Tibial nerve (tissue), 4 donors: Measurements from ENCODE around the gene ZBED1. TPM values are rescaled to one million over a fixed set of nuclear protein-coding genes. Genes with fewer than 3 reads are reported as not detected.

ENCODE experiments used
- DNase-seq, 2 donors: peaks; one replicate each; pipeline ENCODE4 v3.0.0-alpha.2; 2019; ENCODE audit warnings: low spot score in 2 of 2
- H3K27ac ChIP-seq, 4 donors: fragments of 200-600 bp; sonication (generic) in 3 of 4; one replicate each; pipeline ENCODE4 v1.5.1; 2017 to 2019; ENCODE audit warnings: mild to moderate bottlenecking in 1 of 4
- H3K27me3 ChIP-seq, 2 donors: fragments of 200-600 bp; sonication (generic) in 1 of 2; one replicate each; pipeline versions ENCODE4 v1.5.1 to v1.6.0; 2017 to 2019
- H3K36me3 ChIP-seq, 3 donors: fragments of 200-600 bp; sonication (generic); one replicate each; pipeline ENCODE4 v1.5.1; 2018 to 2019
- H3K4me1 ChIP-seq, 4 donors: fragments of 200-600 bp; sonication (generic) in 3 of 4; one replicate each; pipeline ENCODE4 v1.5.1; 2017 to 2019
- H3K4me3 ChIP-seq, 4 donors: fragments of 200-600 bp; sonication (generic) in 3 of 4; one replicate each; pipeline ENCODE4 v1.5.1; 2017 to 2019; ENCODE audit warnings: mild to moderate bottlenecking in 1 of 4, moderate library complexity in 1 of 4
- H3K9me3 ChIP-seq, 4 donors: fragments of 200-600 bp; sonication (generic) in 3 of 4; one replicate each; pipeline ENCODE4 v1.5.1; 2017 to 2019
- CTCF ChIP-seq, 5 experiments: fragments of 200-600 bp in 3 of 5; fragments of 450-650 bp in 2 of 5; sonication (generic) in 3 of 5; IDR thresholded peaks; one replicate each; pipeline ENCODE4 v1.5.1; 2016 to 2019; ENCODE audit warnings: antibody characterized with exemption in 5 of 5, mild to moderate bottlenecking in 3 of 5, moderate library complexity in 2 of 5
- EP300 ChIP-seq, 2 donors: sonication (generic); formaldehyde crosslinking; IDR thresholded peaks; one replicate each; pipeline ENCODE4 v1.6.1; 2017; ENCODE audit warnings: antibody characterized with exemption in 2 of 2, mild to moderate bottlenecking in 1 of 2
- POLR2A ChIP-seq, 2 donors: fragments of 450-650 bp; IDR thresholded peaks; one replicate each; pipeline ENCODE4 v1.6.1; 2017; ENCODE audit warnings: antibody characterized with exemption in 2 of 2, mild to moderate bottlenecking in 2 of 2, moderate library complexity in 2 of 2
- WGBS, 2 donors: methylation state at CpG; one replicate each; pipeline ENCODE4 v1.1.5; 2018; 5-methylcytosine and 5-hydroxymethylcytosine counted together
- total RNA-seq, 4 donors: library from RNA; depleted of rRNA; stranded (reverse); fragments of >200 nt; gene quantifications; one replicate each; pipeline ENCODE4 v1.1.0, GENCODE V29; 2016

ZBED1 gene
- total RNA-seq, 4 donors from 2014 or later: 35.6 to 68.2 (median 48.2) TPM

- H3K27me3 ChIP-seq: no peaks in the 10 kb centered on the region
- WGBS, 2 donors: 48 to 62% methylated on average over 1 of the region's 1 CpG
Observed at GRCh38 chrX:2545144-2545543, 44.4 kb upstream of the ZBED1 start.

DNA sequence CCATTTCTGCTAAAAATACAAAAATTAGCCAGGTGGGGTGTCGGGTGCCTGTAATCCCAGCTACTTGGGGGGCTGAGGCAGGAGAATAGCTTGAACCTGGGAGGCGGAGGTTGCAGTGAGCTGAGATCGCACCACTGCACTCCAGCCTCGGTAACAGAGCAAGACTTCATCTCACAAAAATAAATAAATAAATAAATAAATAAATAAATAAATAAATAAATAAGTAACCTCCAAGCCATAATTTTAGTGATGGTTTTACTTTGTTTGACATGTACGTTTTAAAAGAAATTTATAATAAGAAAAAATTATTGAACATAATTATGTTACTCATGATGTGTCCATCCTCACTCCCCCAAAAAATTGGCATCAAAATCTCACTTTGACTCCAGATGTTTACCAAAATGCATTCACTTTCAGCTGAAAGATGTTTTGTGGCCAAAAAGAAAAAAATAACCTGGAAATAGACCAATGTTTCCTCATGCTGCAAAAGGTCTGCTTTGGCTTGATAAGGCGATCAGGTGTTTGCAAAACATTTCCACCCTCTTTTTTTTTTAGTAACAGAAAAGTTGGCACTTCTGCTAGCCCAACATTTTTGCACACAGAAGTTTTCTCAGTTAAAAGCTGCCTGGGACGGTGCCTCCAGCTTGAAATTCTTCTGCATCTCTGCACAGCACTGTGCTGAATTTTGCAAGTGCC lies 42.2 kb upstream of the ZBED1 start:
- DNase-seq: no peak
- no peaks in the 10 kb centered on the region for H3K9me3 ChIP-seq
- H3K27ac ChIP-seq: no peak overlapping the region
- H3K36me3 ChIP-seq: no peaks in the 10 kb centered on the region
- H3K27me3 ChIP-seq: no peaks in the 10 kb centered on the region
- WGBS, 2 donors: 65 to 70% methylated on average over 7 of the region's 7 CpGs
- TF ChIP-seq POLR2A (IDR thresholded peaks at IDR 0.05) (no peak), CTCF (IDR thresholded peaks at IDR 0.05) (no peak), EP300 (IDR thresholded peaks at IDR 0.05) (no peak)
- H3K4me3 ChIP-seq: no peak overlapping the region
- H3K4me1 ChIP-seq: peaks cover 0 to 9% (median 0%) of the 10 kb centered on the region in 4 donors

More at GRCh38 chrX:2545144-2545543, 44.4 kb upstream of the ZBED1 start:
- H3K27ac ChIP-seq: no peak overlapping the region
- no peaks in the 10 kb centered on the region for H3K36me3 ChIP-seq
- TF ChIP-seq CTCF (IDR thresholded peaks at IDR 0.05): no peak
- TF ChIP-seq EP300 (IDR thresholded peaks at IDR 0.05): no peak
- TF ChIP-seq POLR2A (IDR thresholded peaks at IDR 0.05): no peak
- no peak overlapping the region for H3K4me3 ChIP-seq
- H3K4me1 ChIP-seq: peaks cover 0 to 7% (median 0%) of the 10 kb centered on the region in 4 donors
- no peak for DNase-seq
- H3K9me3 ChIP-seq: no peaks in the 10 kb centered on the region

- Histone ChIP-seq H3K27ac (no peak overlapping the region), H3K36me3 (no peaks in the 10 kb centered on the region), H3K4me1 (peaks cover 0 to 20% (median 0%) of the 10 kb centered on the region in 4 donors), H3K27me3 (no peaks in the 10 kb centered on the region), H3K9me3 (no peaks in the 10 kb centered on the region), H3K4me3 (no peak overlapping the region)
- no peak for DNase-seq
- no peak for TF ChIP-seq EP300 (IDR thresholded peaks at IDR 0.05)
- no peak for TF ChIP-seq POLR2A (IDR thresholded peaks at IDR 0.05)
- no peak for TF ChIP-seq CTCF (IDR thresholded peaks at IDR 0.05)
- WGBS, 2 donors: 85 to 88% methylated on average over 8 of the region's 8 CpGs
Observed at GRCh38 chrX:2541603-2542002, 40.8 kb upstream of the ZBED1 start.

DNA sequence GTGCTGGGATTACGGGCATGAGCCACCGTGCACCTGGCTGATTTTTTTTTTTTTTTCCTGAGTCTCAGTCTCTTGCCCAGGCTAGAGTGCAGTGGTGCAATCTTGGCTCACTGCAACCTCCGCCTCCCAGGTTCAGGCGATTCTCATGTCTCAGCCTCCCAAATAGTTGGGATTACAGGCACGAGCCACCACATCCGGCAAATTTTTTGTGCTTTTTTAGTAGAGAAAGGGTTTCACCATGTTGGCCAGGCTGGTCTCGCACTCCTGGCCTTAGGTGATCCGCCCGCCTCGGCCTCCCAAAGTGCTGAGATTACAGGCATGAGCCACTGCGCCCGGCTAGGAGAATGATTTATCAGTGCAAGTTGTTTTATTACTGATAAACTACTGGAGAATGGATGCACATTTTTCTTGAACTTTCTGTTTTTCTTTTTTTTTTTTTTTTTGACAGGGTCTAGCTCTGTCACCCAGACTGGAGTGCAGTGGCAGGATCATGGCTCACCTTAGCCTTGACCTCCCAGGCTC lies 39.7 kb upstream of the ZBED1 start:
- 94 to 96% methylated on average over 12 of the region's 12 CpGs for WGBS, 2 donors

More for the DNA sequence above, 39.7 kb upstream of the ZBED1 start:
- TF ChIP-seq POLR2A (IDR thresholded peaks at IDR 0.05) (no peak), CTCF (IDR thresholded peaks at IDR 0.05) (no peak), EP300 (IDR thresholded peaks at IDR 0.05) (no peak)
- Histone ChIP-seq H3K4me1 (peaks cover 0 to 20% (median 0%) of the 10 kb centered on the region in 4 donors), H3K36me3 (no peaks in the 10 kb centered on the region), H3K27ac (no peak overlapping the region), H3K27me3 (no peaks in the 10 kb centered on the region), H3K4me3 (no peak overlapping the region), H3K9me3 (no peaks in the 10 kb centered on the region)
- no peak for DNase-seq
